ENCODE measurements around the gene TMEM184C.

Gene TMEM184C

DNA sequence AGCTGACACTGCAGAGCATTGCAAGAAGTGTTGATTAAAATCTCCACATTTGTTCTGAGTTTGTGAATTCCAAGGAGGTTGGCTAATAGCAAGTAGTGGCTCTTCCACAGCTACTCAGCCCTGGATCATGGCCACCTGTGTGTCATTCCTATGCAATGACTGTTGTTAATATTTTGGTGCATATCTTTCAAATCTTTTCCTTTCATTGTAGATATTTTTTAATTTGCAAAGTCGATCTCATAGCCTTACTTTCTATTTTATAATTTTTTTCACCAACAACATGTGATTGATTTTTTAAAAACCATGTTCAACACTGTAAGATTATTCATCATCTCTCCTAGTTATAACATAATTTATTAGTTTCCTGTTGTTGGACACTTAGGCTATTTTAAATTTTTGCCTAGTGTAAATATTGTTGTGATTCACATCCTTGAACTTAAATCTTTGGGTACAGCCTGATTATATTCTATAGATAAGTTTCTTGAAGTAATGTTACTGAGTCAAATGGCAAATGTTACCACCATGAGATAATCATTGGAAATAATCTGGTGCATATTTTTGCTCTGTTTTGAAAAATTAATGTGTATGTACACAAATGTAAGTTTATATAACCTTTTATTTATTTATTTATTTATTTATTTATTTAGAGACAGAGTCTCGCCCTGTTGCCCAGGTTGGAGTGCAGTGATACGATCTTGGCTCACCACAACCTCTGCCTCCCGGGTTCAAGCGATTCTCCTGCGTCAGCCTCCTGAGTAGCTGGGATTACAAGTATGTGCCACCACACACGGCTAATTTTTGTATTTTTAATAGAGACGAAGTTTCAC, 97.6 kb downstream of the TMEM184C start:
- Histone ChIP-seq H3K27ac (replicated peaks) (no peak overlapping the region), H3K4me3 (replicated peaks; ENCODE audit: insufficient read depth, low read length) (no peak overlapping the region), H3K27me3 (ENCODE audit: insufficient read depth, poor library complexity, severe bottlenecking) (no peaks in the 10 kb centered on the region)
- no peak for DNase-seq (ENCODE audit: low read depth in 1 of 2, low spot score in 1 of 2)
- no peak for TF ChIP-seq GABPA (IDR thresholded peaks at IDR 0.05; ENCODE audit: low read depth)
- TF ChIP-seq, protein P1, sequence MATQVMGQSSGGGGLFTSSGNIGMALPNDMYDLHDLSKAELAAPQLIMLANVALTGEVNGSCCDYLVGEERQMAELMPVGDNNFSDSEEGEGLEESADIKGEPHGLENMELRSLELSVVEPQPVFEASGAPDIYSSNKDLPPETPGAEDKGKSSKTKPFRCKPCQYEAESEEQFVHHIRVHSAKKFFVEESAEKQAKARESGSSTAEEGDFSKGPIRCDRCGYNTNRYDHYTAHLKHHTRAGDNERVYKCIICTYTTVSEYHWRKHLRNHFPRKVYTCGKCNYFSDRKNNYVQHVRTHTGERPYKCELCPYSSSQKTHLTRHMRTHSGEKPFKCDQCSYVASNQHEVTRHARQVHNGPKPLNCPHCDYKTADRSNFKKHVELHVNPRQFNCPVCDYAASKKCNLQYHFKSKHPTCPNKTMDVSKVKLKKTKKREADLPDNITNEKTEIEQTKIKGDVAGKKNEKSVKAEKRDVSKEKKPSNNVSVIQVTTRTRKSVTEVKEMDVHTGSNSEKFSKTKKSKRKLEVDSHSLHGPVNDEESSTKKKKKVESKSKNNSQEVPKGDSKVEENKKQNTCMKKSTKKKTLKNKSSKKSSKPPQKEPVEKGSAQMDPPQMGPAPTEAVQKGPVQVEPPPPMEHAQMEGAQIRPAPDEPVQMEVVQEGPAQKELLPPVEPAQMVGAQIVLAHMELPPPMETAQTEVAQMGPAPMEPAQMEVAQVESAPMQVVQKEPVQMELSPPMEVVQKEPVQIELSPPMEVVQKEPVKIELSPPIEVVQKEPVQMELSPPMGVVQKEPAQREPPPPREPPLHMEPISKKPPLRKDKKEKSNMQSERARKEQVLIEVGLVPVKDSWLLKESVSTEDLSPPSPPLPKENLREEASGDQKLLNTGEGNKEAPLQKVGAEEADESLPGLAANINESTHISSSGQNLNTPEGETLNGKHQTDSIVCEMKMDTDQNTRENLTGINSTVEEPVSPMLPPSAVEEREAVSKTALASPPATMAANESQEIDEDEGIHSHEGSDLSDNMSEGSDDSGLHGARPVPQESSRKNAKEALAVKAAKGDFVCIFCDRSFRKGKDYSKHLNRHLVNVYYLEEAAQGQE (IDR thresholded peaks at IDR 0.05; ENCODE audit: insufficient replicate concordance, low read depth) = no peak
- no peak for TF ChIP-seq CTCF (IDR thresholded peaks at IDR 0.05; ENCODE audit: insufficient read depth, low read length)
- TF ChIP-seq POLR2AphosphoS5 (IDR thresholded peaks at IDR 0.05; ENCODE audit: low read depth) = no peak
- no peak for TF ChIP-seq SPI1 (IDR thresholded peaks at IDR 0.05; ENCODE audit: borderline replicate concordance, low read depth)

- no peaks in the 10 kb centered on the region for H3K27me3 ChIP-seq (ENCODE audit: insufficient read depth, poor library complexity, severe bottlenecking)
- H3K27ac ChIP-seq (replicated peaks) = no peak overlapping the region
- H3K4me3 ChIP-seq (replicated peaks; ENCODE audit: insufficient read depth, low read length) = no peak overlapping the region
- TF ChIP-seq, protein P1 (IDR thresholded peaks at IDR 0.05; ENCODE audit: insufficient replicate concordance, low read depth) = no peak
- no peak for TF ChIP-seq POLR2AphosphoS5 (IDR thresholded peaks at IDR 0.05; ENCODE audit: low read depth)
- TF ChIP-seq SPI1 (IDR thresholded peaks at IDR 0.05; ENCODE audit: borderline replicate concordance, low read depth) = no peak
- no peak for TF ChIP-seq CTCF (IDR thresholded peaks at IDR 0.05; ENCODE audit: insufficient read depth, low read length)
- TF ChIP-seq GABPA (IDR thresholded peaks at IDR 0.05; ENCODE audit: low read depth) = no peak
- no peak for DNase-seq (ENCODE audit: low read depth in 1 of 2, low spot score in 1 of 2)
Measured at GRCh38 chr4:147717878-147718277, 100.7 kb downstream of the TMEM184C start.
